NOMO-1 treated with DMSO at 0.1 percent for 48 hours (cell line): Measurements from ENCODE around the gene SLC30A10.
"Not testable (repeated sequence)": the region's sequence is repeated elsewhere in the genome, so short reads cannot be mapped to it uniquely, and the experiment has no call there.

Experiments
- DNase-seq: peaks from one replicate; lab custom pipeline; 2025; ENCODE audit not compliant: unreplicated experiment; lab: John Stamatoyannopoulos, UW

The SLC30A10 gene

GRCh38 chr1:219928791-219929118 is 398 bp upstream of the SLC30A10 start:
- no peak for DNase-seq

GRCh38 chr1:219927298-219927955 is 930 bp downstream of the SLC30A10 start:
- no peak for DNase-seq

GRCh38 chr1:219926363-219926998 is 1.9 kb downstream of the SLC30A10 start:
- DNase-seq: no peak

- DNase-seq: no peak
Observed at GRCh38 chr1:219924342-219924741, 4.0 kb downstream of the SLC30A10 start.

GRCh38 chr1:219917851-219918466 is 10.4 kb downstream of the SLC30A10 start:
- DNase-seq: no peak

GRCh38 chr1:219917281-219917680 is 11.1 kb downstream of the SLC30A10 start:
- DNase-seq: no peak

GRCh38 chr1:219916257-219916656 is 12.1 kb downstream of the SLC30A10 start:
- no peak for DNase-seq

GRCh38 chr1:219913005-219913770 is 15.2 kb downstream of the SLC30A10 start:
- no peak for DNase-seq

- DNase-seq: no peak
Observed at GRCh38 chr1:219910716-219911115, 17.6 kb downstream of the SLC30A10 start.

GRCh38 chr1:219909476-219909875 is 18.9 kb downstream of the SLC30A10 start:
- no peak for DNase-seq

- no peak for DNase-seq
Observed at GRCh38 chr1:219908170-219908569, 20.2 kb downstream of the SLC30A10 start.

- DNase-seq: no peak
Observed at GRCh38 chr1:219907772-219908070, 20.6 kb downstream of the SLC30A10 start.

- DNase-seq: peak; percentile 27
Observed at GRCh38 chr1:219906924-219907771, 21.2 kb downstream of the SLC30A10 start.

GRCh38 chr1:219906565-219906923 is 21.8 kb downstream of the SLC30A10 start:
- not testable (repeated sequence) for DNase-seq

GRCh38 chr1:219905524-219905923 is 22.8 kb downstream of the SLC30A10 start:
- DNase-seq: no peak

- DNase-seq: no peak
Observed at GRCh38 chr1:219904934-219905333, 23.4 kb downstream of the SLC30A10 start.

GRCh38 chr1:219903353-219903871 is 24.9 kb downstream of the SLC30A10 start:
- DNase-seq: no peak

GRCh38 chr1:219902951-219903350 is 25.4 kb downstream of the SLC30A10 start:
- DNase-seq: no peak

- no peak for DNase-seq
Observed at GRCh38 chr1:219900882-219901281, 27.5 kb downstream of the SLC30A10 start.

- no peak for DNase-seq
Observed at GRCh38 chr1:219900201-219900600, 28.2 kb downstream of the SLC30A10 start.

- DNase-seq: no peak
Observed at GRCh38 chr1:219898375-219898774, 30.0 kb downstream of the SLC30A10 start.
